Measurements from ENCODE around the gene EGFLAM. TPM values are rescaled to one million over a fixed set of nuclear protein-coding genes. Genes with fewer than 3 reads are reported as not detected.

Gene EGFLAM
- total and polyA plus RNA-seq, 9 donors = 29.3 to 40.1 (median 36.5) TPM

GRCh38 chr5:38287124-38287523 is 28.8 kb downstream of the EGFLAM start:
- Histone ChIP-seq H3K4me3 (ENCODE audit: low read length) (no peak overlapping the region), H3K9me3 (replicated peaks; ENCODE audit: control insufficient read depth, low read depth, low read length) (no peaks in the 10 kb centered on the region), H3K36me3 (ENCODE audit: control insufficient read depth, insufficient read depth, low read length) (no peaks in the 10 kb centered on the region), H3K27ac (ENCODE audit: low read length) (no peak overlapping the region), H3K27me3 (ENCODE audit: control insufficient read depth, insufficient read depth, low read length) (no peaks in the 10 kb centered on the region), H3K4me1 (ENCODE audit: control insufficient read depth, insufficient read depth, low read length) (no peaks in the 10 kb centered on the region)
- DNase-seq = no peak
- 80% methylated on average over 2 of the region's 2 CpGs for WGBS (ENCODE audit: insufficient coverage)

DNA sequence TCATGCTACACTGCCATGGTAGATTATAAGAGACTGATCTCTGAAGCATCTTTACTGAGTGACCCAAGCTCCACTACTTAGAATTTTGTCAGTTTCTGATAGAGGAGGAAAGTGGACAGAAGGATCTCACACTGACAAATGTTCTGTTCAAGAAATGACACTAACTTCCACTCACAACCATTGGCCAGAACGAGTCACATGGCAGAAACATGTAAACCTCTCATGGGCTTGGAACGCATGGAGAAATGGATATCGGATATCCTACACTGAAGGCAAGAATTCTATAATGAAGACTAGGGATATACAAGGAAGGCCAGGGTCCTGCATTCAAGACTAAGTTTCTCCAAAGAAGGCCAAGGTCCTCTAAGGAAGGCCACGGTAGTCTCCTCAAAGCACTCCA is 31.1 kb downstream of the EGFLAM start:
- Histone ChIP-seq H3K36me3 (ENCODE audit: control insufficient read depth, insufficient read depth, low read length) (no peaks in the 10 kb centered on the region), H3K27me3 (ENCODE audit: control insufficient read depth, insufficient read depth, low read length) (no peaks in the 10 kb centered on the region), H3K4me1 (ENCODE audit: control insufficient read depth, insufficient read depth, low read length) (no peaks in the 10 kb centered on the region), H3K27ac (ENCODE audit: low read length) (no peak overlapping the region), H3K4me3 (ENCODE audit: low read length) (no peak overlapping the region), H3K9me3 (replicated peaks; ENCODE audit: control insufficient read depth, low read depth, low read length) (no peaks in the 10 kb centered on the region)
- 100% methylated on average over 1 of the region's 4 CpGs for WGBS (ENCODE audit: insufficient coverage)
- DNase-seq = no peak

GRCh38 chr5:38290028-38290653 is 31.8 kb downstream of the EGFLAM start:
- H3K36me3 ChIP-seq (ENCODE audit: control insufficient read depth, insufficient read depth, low read length) = no peaks in the 10 kb centered on the region
- no peak overlapping the region for H3K4me3 ChIP-seq (ENCODE audit: low read length)
- 83% methylated on average over 8 of the region's 8 CpGs for whole genome bisulfite sequencing (ENCODE audit: insufficient coverage)
- no peaks in the 10 kb centered on the region for H3K27me3 ChIP-seq (ENCODE audit: control insufficient read depth, insufficient read depth, low read length)
- H3K9me3 ChIP-seq (replicated peaks; ENCODE audit: control insufficient read depth, low read depth, low read length) = no peaks in the 10 kb centered on the region
- no peak overlapping the region for H3K27ac ChIP-seq (ENCODE audit: low read length)
- DNase-seq = no peak
- no peaks in the 10 kb centered on the region for H3K4me1 ChIP-seq (ENCODE audit: control insufficient read depth, insufficient read depth, low read length)

- Histone ChIP-seq H3K9me3 (replicated peaks; ENCODE audit: control insufficient read depth, low read depth, low read length) (no peaks in the 10 kb centered on the region), H3K36me3 (ENCODE audit: control insufficient read depth, insufficient read depth, low read length) (no peaks in the 10 kb centered on the region), H3K27ac (ENCODE audit: low read length) (no peak overlapping the region), H3K4me1 (ENCODE audit: control insufficient read depth, insufficient read depth, low read length) (no peaks in the 10 kb centered on the region), H3K4me3 (ENCODE audit: low read length) (no peak overlapping the region), H3K27me3 (ENCODE audit: control insufficient read depth, insufficient read depth, low read length) (no peaks in the 10 kb centered on the region)
- DNase-seq = no peak
- WGBS (ENCODE audit: insufficient coverage) = no CpG with 5 or more reads among the region's 2 CpGs
These were observed 33.0 kb downstream of the EGFLAM start for GRCh38 chr5:38291355-38291754.

DNA sequence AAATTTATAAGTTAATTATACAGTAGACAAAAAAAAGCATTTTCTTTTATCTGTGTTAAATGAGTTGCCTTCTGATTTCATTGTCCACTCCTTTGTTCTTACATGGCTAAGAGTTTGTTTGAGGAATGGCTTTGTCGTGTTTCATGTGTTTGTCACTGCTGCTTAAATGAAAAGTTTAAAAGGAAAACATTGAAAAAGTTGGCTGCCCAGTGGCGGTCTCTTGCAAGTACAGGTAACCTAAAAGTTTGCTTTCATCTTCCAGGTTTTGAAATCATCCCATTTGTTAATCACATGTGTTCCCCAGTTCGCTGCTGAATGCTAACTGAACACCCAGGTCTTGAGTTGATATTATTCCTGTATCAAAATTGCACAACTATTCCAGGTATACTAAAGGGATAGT is 33.9 kb downstream of the EGFLAM start:
- no peaks in the 10 kb centered on the region for H3K9me3 ChIP-seq (replicated peaks; ENCODE audit: control insufficient read depth, low read depth, low read length)
- WGBS (ENCODE audit: insufficient coverage) = no CpG with 5 or more reads among the region's 3 CpGs
- H3K4me3 ChIP-seq (ENCODE audit: low read length) = no peak overlapping the region
- H3K27me3 ChIP-seq (ENCODE audit: control insufficient read depth, insufficient read depth, low read length) = no peaks in the 10 kb centered on the region
- DNase-seq = no peak
- no peak overlapping the region for H3K27ac ChIP-seq (ENCODE audit: low read length)
- no peaks in the 10 kb centered on the region for H3K4me1 ChIP-seq (ENCODE audit: control insufficient read depth, insufficient read depth, low read length)
- no peaks in the 10 kb centered on the region for H3K36me3 ChIP-seq (ENCODE audit: control insufficient read depth, insufficient read depth, low read length)

DNA sequence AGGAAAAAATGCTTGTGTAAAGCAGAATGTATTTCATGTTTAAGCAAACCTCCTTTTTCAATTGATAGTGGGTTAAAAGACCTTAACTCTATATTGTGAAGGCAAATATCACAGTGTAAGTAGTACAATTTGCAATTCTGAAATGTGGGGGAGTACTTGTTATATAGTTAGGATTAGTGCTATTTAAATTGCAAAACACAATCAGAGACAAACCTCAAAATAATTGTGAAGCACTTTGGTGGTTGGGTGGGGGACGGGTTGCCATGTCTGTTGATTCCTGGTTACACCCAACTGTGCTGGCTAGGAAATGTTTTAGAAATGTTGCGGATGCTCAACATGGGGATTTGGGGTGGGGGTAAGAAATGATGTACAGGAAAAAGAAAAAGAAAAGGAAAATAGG is 37.4 kb downstream of the EGFLAM start:
- Histone ChIP-seq H3K27me3 (ENCODE audit: control insufficient read depth, insufficient read depth, low read length) (no peaks in the 10 kb centered on the region), H3K9me3 (replicated peaks; ENCODE audit: control insufficient read depth, low read depth, low read length) (no peaks in the 10 kb centered on the region), H3K36me3 (ENCODE audit: control insufficient read depth, insufficient read depth, low read length) (no peaks in the 10 kb centered on the region), H3K4me3 (ENCODE audit: low read length) (no peak overlapping the region), H3K27ac (ENCODE audit: low read length) (no peak overlapping the region), H3K4me1 (ENCODE audit: control insufficient read depth, insufficient read depth, low read length) (no peaks in the 10 kb centered on the region)
- no peak for DNase-seq
- WGBS (ENCODE audit: insufficient coverage) = 95% methylated on average over 2 of the region's 2 CpGs

GRCh38 chr5:38297830-38298608 is 39.7 kb downstream of the EGFLAM start:
- no peaks in the 10 kb centered on the region for H3K9me3 ChIP-seq (replicated peaks; ENCODE audit: control insufficient read depth, low read depth, low read length)
- no peaks in the 10 kb centered on the region for H3K4me1 ChIP-seq (ENCODE audit: control insufficient read depth, insufficient read depth, low read length)
- 24% methylated on average over 5 of the region's 8 CpGs for WGBS (ENCODE audit: insufficient coverage)
- no peak overlapping the region for H3K4me3 ChIP-seq (ENCODE audit: low read length)
- no peaks in the 10 kb centered on the region for H3K36me3 ChIP-seq (ENCODE audit: control insufficient read depth, insufficient read depth, low read length)
- no peaks in the 10 kb centered on the region for H3K27me3 ChIP-seq (ENCODE audit: control insufficient read depth, insufficient read depth, low read length)
- H3K27ac ChIP-seq (ENCODE audit: low read length) = peak overlapping the region; percentile 64
- peak; percentile 77 for DNase-seq

DNA sequence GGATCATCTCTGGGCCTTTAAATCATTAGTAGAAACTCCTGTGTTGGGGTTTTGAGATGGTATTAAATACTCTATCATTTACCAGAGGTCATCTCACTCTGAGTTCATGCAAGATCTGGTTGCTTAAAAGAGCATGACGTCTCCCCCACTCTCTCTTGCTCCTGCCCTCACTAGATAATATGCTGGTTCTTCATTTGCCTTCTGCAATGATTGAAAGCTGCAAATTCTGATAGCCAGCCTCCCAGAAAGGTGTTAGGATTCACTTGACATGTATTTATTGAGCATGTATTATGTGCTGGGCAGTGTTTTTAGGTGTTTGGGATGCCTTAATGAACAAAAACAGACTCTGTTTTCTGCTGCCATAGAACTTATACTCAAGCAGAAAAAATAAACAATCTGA is 41.2 kb downstream of the EGFLAM start:
- H3K4me1 ChIP-seq (ENCODE audit: control insufficient read depth, insufficient read depth, low read length) = no peaks in the 10 kb centered on the region
- no CpG with 5 or more reads among the region's 1 CpG for WGBS (ENCODE audit: insufficient coverage)
- no peak overlapping the region for H3K27ac ChIP-seq (ENCODE audit: low read length)
- no peak for DNase-seq
- H3K9me3 ChIP-seq (replicated peaks; ENCODE audit: control insufficient read depth, low read depth, low read length) = peaks cover 3% of the 10 kb centered on the region
- no peak overlapping the region for H3K4me3 ChIP-seq (ENCODE audit: low read length)
- no peaks in the 10 kb centered on the region for H3K27me3 ChIP-seq (ENCODE audit: control insufficient read depth, insufficient read depth, low read length)
- H3K36me3 ChIP-seq (ENCODE audit: control insufficient read depth, insufficient read depth, low read length) = no peaks in the 10 kb centered on the region

DNA sequence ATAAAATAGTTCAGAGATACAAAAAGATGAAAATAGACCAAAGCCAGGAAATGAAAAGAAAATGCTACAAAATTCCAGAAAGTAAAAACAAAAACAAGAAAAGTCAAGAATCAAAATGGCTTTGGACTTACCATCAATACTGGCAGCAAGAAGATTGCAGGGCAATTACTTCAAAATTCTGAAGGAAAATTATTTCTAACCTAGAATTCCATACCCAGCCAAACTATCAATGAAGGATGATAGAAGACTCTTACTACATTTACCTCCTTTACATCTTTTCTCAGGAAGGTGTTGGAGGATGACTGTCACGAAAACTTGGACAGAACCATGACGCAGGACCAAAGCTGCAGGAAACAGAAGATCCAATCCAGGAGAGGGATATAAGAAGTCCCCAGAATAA is 46.8 kb downstream of the EGFLAM start:
- H3K27ac ChIP-seq (ENCODE audit: low read length) = no peak overlapping the region
- H3K4me1 ChIP-seq (ENCODE audit: control insufficient read depth, insufficient read depth, low read length) = peaks cover 2% of the 10 kb centered on the region
- DNase-seq = no peak
- no peak overlapping the region for H3K4me3 ChIP-seq (ENCODE audit: low read length)
- H3K9me3 ChIP-seq (replicated peaks; ENCODE audit: control insufficient read depth, low read depth, low read length) = peaks cover 15% of the 10 kb centered on the region
- H3K27me3 ChIP-seq (ENCODE audit: control insufficient read depth, insufficient read depth, low read length) = no peaks in the 10 kb centered on the region
- no peaks in the 10 kb centered on the region for H3K36me3 ChIP-seq (ENCODE audit: control insufficient read depth, insufficient read depth, low read length)
- WGBS (ENCODE audit: insufficient coverage) = 100% methylated on average over 2 of the region's 2 CpGs

DNA sequence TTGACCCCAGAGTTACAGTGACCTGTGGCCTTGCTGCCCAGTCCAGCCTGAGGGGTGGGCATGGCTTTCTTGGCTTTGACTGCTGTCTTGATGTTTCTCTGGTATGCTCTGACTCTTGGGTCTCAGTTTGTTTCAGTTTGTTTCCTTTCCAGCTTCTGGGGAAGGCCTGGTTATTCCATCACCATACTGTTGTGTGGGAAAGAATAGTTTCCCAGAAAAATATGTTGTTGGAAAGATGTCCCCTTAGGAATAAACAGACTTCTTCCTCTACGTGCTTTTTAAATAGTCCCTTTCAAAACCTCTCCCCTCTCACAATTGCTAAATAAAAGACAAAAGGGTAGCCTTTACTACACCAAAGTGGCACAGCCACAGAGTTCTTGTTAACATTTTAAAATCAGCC is 49.5 kb downstream of the EGFLAM start:
- peaks cover 2% of the 10 kb centered on the region for H3K4me1 ChIP-seq (ENCODE audit: control insufficient read depth, insufficient read depth, low read length)
- peak; percentile 66 for DNase-seq
- H3K27ac ChIP-seq (ENCODE audit: low read length) = peak overlapping the region; percentile 74
- no peaks in the 10 kb centered on the region for H3K36me3 ChIP-seq (ENCODE audit: control insufficient read depth, insufficient read depth, low read length)
- WGBS (ENCODE audit: insufficient coverage) = no CpG with 5 or more reads among the region's 1 CpG
- H3K27me3 ChIP-seq (ENCODE audit: control insufficient read depth, insufficient read depth, low read length) = no peaks in the 10 kb centered on the region
- peaks cover 15% of the 10 kb centered on the region for H3K9me3 ChIP-seq (replicated peaks; ENCODE audit: control insufficient read depth, low read depth, low read length)
- no peak overlapping the region for H3K4me3 ChIP-seq (ENCODE audit: low read length)
